GM18526 (cell line): ENCODE data around the gene LAMA5.

Experiments
- POLR2A ChIP-seq: IDR thresholded peaks from 3 replicates; pipeline ENCODE4 v1.6.1; 2011; ENCODE audit not compliant: insufficient read length; ENCODE audit errors: extremely low read depth

LAMA5 gene

DNA sequence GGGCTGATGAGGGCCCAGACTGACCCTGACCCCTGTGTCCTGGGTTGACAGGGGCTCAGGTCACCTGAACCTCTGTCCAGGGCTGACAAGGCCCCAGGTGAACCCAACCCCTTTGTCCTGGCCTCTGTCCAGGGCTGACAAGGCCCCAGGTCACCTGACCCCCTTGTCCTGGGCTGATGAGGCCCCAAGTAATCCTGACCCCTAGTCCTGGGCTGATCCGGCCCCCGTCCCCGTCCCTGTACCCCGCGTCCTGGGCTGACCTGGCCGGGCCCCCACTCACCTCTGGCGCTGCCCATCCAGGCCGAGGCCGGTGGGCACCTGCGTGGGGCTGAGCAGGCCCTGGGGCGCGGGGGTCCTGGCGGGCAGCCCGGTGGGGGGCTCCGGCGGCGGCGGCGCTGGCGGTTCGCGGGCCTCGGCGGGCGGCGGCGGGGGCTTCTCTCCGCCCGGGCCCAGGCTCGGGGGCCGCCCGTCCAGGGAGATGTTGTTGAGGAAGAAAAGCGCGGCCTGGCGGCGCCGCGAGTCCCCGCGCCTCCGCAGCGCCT lies 39.6 kb upstream of the LAMA5 start:
- TF ChIP-seq POLR2A = no peak

DNA sequence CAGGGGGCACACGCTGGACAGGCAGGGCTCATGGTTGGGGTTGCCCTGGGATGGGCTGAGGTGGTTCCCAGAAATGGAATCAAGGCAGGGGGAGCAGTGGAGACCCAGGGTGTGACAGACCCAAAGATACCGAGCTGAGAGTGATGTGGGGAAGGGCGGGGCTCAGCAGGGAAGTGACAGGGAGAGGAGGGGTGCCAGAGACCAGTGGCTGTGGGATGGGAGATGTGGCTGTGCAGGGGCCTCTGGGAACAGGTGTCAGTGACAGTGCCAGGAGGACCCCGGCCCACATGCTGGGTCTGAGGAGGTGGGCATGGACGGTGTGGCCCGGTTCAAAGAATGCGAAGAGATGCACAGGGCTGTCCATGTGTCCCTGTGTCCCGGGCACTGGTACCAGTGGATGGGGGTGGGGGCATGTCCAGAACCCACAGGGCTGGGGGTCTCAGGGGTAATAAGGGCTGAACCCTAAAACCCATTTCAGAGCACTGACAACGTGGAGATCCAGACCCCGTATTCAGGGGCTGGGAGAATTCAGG lies 38.9 kb upstream of the LAMA5 start:
- TF ChIP-seq POLR2A = no peak

DNA sequence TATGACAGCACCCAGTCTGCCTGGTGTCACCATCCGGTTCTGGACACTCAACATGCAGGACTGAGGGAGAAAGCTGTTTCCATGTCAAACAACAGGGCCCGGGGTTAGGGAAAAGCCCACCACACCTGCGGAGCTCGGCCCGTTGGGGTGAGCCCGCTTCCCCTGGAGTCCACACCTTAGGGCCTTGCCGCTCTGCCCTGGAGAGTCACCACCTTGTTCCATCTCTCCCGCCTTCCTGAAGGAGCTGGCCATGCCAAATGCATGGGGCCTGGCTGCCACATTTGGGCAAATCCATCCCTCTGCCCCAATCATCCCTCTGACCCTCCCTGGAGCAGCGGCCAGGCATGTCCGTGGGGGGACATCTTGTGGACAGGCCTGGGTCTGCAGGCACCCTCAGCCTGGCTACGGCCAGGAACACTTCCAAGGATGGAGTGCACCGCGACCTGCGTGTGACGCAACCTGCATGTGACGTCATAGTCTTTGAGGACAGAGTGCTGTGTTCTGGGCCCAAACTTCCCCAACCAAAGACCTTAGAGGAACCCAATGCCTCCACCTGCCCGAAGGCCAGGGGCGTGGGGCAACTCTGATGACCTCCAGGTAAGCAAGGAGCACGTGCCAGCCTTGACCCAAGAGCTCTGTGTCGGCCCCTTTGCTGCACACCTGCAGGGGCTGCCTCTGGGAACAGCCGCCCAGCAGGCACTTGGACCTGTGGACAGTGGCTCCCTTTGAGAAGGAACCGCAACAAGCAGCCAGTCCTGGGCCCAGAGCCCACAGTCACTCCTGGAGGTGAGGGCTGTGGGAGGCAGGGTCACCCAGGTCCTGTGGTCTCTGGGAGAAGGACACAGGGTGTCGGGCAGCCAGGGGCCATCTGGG lies 38.2 kb upstream of the LAMA5 start:
- no peak for TF ChIP-seq POLR2A

DNA sequence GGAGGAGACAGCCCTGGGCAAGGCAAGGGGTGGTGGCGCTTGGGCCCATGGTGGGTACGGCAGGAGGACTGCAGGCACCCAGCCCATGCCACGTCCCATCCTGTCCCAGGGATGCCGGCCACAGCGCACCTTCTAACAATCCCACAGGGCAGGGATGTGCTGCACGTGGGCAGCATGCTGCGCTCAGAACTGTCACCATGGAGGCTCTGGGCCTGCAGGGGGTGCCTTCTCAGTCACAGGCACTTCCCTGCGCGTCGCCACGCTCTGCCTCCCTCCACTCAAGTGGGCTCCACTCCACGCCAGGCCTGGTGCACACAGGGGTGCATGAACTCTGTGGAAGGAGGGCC lies 37.6 kb upstream of the LAMA5 start:
- no peak for TF ChIP-seq POLR2A

DNA sequence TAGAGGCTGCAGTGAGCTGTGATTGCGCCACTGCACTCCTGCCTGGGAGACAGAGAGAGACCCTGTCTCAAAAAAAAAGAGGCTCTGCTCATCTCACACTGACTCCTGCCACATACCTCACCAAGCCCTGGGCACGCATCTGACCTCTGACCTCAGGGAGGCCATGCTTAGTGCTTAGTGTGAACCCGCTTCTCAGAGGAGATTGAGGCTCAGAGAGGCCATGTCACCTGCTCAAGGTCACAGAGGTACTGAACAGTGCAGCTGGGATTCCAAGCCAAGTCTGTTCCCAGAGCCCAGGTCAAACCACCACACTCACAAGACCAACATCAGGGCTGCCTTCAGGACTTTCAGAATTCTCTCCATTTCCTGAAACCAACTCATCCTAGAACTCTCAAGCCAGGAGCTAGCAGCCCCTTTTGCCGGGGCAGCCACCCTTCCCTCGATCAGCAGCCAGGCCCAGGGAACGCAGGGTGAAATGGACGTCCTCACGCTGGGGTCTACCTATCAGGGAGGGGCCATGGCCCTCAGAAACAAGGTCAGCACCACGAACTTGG lies 37.1 kb upstream of the LAMA5 start:
- no peak for TF ChIP-seq POLR2A

DNA sequence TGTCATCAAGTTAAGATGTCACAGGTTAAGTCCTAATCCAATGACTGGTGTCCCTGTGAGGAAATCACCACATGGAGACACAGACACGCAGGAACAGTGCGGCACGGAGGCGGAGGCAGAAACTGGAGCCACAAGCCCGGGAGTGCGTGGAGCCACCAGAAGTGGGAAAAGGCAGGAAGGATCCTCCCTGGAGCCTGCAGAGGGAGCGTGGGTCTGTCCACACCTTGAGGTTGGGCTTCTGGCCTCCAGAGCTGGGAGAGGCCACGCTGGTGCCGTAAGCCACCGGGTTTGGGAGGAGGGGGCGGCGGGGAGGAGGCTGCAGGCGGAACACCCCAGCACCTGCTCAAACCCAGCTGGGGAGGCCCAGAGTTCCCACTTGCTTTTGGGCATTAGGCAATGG lies 36.2 kb upstream of the LAMA5 start:
- TF ChIP-seq POLR2A = no peak

DNA sequence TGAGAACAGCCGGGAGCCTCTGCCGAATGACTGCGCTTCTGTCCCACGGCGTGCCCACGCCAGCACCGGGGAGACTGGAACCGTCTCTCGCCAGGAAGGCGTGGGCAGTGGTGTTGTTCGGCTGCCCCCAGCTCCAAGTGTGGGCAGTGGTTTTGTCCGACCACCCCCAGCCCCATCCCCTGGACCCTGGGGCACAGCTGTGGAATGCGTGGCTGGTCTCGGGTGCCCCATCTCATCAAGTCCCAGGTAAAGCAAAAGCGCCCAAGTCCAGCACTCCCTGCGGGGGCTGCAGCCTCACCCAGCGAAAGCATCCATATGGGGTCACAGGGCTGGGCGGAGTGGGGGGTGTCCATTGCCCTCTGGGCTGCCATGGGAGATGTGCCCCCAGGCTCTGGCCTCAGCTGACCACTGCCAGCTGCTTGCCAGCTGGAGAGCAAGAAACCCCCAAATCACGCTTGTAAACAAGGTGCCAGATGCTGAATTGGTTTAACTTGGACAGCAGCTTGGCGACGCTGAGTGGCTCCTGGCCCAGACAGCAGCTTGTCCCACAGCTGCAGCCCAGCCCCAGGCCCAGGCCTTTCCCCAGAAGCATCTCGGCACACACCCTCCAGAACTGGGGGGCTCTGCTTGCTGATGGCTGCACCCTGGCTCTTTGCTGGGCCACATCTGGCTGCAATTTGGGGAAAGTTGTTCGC lies 35.5 kb upstream of the LAMA5 start:
- TF ChIP-seq POLR2A = no peak

DNA sequence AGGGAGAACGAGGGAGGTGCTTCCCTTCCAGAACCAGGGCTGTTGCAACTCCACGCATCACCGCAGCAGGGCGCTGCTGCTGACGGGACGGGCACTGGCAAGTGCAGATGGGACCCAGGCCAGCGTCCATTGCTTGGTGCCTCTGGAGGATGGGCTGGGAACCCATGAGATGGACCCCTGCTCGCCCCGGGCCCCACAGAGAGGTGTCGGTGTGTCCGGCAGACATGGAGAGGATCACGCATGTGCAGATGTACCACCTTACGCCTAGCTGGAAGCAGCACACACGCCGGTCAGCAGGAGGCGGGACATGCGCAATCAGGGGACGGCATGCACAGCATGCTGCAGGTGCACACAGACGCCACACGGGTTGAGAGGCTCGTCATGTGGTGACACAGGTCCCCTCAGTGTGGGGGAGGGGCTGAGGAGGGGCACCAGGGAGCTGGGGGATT lies 34.2 kb upstream of the LAMA5 start:
- TF ChIP-seq POLR2A = no peak

DNA sequence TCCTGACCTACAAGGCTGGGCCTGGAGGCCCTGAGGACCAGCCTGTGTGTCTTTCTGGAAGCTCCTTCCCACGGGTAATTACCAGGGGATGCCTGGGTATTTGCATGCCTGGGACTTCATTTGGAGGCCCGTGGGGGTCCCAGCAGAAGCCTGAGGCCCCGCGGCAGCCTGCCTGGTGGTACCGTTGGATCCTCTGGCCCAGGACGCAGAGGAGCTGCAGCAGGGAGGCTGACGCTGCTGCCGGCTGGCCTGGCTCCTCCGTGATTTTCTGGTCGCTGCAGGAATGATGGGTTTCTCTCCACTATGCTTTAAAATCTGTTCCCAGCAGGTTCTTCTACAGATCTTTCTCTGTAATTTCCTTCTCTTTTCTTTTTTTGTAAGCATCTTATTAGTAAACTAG lies 33.4 kb upstream of the LAMA5 start:
- no peak for TF ChIP-seq POLR2A

DNA sequence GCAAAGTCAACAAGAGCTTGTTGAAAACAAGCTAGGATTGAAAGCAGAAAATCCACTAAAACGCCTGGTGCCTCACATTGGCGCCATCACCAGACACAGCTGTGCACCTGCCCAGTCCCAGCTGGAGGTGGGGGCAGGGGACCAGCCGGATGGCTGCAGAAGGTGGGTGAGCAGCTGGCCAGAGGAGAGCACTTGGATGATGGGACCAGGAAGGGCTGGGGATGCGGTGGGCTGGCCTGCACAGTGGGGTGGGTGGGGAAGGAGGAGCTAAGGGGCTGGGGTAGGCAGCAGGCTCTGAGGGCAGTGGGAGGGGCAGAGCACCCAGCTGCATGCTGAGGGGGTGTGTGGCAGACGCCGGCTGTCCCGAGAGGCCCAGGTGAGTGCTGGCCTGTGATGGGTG lies 32.9 kb upstream of the LAMA5 start:
- TF ChIP-seq POLR2A = no peak

DNA sequence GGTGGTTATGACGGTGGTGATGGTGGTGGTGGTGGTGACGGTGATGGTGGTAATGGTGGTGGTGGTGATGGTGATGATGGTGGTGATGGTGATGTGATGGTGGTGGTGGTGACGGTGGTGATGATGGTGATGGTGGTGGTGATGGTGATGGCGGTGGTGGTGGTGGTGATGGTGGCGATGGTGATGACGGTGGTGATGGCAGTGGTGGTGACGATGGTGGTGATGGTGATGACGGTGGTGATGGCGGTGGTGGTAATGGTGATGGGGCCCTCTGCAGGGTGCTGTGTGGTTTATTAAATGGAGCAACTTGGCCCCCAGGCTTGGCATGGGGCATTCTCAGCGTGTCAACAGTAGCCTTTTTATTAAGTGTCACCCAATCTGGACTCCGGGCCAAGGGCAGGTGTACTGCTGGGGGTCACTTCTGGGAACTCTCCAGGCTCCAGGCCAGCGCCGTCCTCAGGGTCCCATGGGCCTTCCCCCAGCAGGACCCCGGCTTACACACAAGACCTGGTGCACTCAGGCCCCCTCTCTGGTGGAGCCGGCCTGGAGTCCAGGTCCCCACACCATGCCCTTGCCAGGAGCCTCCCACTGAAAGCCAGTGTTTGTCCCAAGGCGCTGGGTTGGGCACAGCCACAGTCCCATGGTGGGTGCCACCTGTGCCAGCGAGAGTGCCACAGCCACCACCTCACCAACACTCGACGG lies 31.2 kb upstream of the LAMA5 start:
- no peak for TF ChIP-seq POLR2A

DNA sequence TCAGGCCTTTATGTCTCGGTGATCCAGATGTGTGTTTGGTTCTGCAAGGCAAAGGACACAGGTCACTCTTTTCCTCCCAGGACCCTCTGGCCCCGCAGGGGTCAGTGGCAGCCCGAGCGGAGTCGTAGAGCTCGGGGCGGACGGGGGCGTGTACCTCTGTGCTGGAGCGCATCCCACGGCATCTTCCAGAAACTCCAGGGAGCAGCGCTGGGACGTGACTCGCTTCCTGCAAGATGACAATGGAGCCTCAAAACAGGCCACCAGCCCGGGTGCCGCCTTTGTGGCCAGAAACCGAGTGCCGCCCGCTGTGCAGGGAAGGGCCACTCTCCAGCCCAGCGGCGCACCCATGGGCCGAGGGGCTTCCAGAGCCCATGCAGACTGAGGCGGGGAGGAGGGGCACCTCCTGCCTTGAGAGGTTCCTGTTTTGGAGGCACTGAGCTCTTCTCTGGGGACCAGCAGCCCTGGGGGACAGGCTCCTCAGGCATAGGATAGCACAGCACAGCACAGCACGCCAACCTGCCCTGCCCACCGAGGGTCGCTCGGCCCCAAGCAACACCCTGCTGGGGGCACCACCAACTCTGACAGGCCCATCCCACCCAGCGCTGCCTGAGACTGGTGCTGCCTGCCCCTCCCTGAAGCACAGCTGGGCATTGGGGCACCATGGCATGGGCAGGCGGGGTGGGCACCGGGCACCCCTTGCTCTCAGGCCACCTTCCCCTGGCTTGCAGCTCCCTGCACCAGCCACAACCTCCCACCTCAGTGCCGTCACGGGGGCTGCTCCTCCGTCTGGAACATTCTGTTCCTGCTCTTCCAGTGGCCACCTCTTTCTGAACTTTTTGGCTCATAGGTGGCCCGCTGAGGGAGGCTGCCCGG lies 29.5 kb upstream of the LAMA5 start:
- TF ChIP-seq POLR2A = no peak

DNA sequence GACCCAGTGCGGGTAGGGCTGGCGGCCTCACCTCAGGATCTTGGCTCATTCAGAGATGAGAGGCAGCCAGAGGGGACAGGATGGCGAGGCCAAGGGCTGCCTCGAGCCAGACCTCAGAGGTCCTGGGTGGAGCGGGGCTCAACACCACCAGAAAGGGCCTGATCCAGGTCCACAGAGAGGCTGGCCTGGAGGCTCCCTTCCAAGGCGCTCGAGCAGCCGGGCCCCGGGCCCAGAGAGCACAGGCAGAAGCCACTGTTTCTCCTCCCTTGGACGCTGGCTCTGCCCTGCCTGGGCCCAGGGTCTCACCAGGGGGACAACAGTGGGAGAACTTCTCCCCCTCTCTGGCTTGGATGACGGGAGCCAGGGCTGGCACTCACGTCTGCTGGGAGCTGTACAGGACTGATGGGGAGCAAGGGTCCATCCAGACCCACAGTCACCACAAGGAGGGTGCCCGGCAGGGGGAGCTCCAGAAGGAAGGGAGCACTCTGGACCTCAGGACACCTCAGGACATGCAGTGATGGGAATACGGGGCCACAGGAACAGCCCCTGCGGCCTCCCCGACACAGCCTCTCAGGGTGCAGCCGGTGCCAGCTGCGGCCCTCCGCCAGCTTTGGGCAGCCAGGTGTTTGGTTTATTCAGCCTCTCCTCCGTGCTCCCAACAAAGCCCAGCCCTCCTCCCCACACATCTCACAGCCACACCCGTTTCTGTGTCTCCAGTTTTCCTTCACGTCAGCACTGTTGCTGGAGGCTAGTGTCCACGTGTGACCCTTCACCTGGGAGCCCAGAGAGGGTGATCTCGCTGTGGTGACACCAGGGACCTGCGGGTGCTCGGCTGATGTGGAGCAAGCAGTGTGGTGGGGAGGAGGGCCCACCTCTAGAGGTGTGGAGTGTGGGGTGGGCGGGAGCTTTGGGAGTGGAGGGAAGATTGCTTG lies 28.5 kb upstream of the LAMA5 start:
- no peak for TF ChIP-seq POLR2A
